HG02759 (cell line): ENCODE results near the gene KAT6B.

ENCODE experiments used
- ATAC-seq: cut with Tn5 transposase; IDR thresholded peaks from one replicate; pipeline ENCODE4 v1.9.1; 2021; ENCODE audit warnings: mild to moderate bottlenecking, moderate library complexity; ENCODE audit not compliant: unreplicated experiment

Gene KAT6B

GRCh38 chr10:75061709-75062505 is 235.5 kb downstream of the KAT6B start:
- ATAC-seq: no peak

- ATAC-seq: no peak
Observed at GRCh38 chr10:75062506-75063299, 236.3 kb downstream of the KAT6B start.

GRCh38 chr10:75063461-75064230 is 237.2 kb downstream of the KAT6B start:
- ATAC-seq: no peak

GRCh38 chr10:75065076-75065475 is 238.7 kb downstream of the KAT6B start:
- ATAC-seq: no peak

GRCh38 chr10:75066271-75066670 is 239.9 kb downstream of the KAT6B start:
- no peak for ATAC-seq

GRCh38 chr10:75067272-75067671 is 240.9 kb downstream of the KAT6B start:
- no peak for ATAC-seq

- no peak for ATAC-seq
Observed at GRCh38 chr10:75068523-75068922, 242.1 kb downstream of the KAT6B start.

GRCh38 chr10:75070476-75070875 is 244.1 kb downstream of the KAT6B start:
- no peak for ATAC-seq

- ATAC-seq: no peak
Observed at GRCh38 chr10:75070961-75071428, 244.6 kb downstream of the KAT6B start.

GRCh38 chr10:75071756-75072155 is 245.4 kb downstream of the KAT6B start:
- no peak for ATAC-seq

GRCh38 chr10:75072727-75073126 is 246.3 kb downstream of the KAT6B start:
- ATAC-seq: no peak

- ATAC-seq: no peak
Observed at GRCh38 chr10:75073442-75073841, 247.0 kb downstream of the KAT6B start.

- ATAC-seq: no peak
Observed at GRCh38 chr10:75074711-75075445, 248.5 kb downstream of the KAT6B start.

GRCh38 chr10:75076348-75076747 is 249.9 kb downstream of the KAT6B start:
- ATAC-seq: no peak

GRCh38 chr10:75079436-75080083 is 253.2 kb downstream of the KAT6B start:
- ATAC-seq: no peak

GRCh38 chr10:75080554-75080953 is 254.2 kb downstream of the KAT6B start:
- no peak for ATAC-seq

GRCh38 chr10:75081379-75081778 is 255.0 kb downstream of the KAT6B start:
- no peak for ATAC-seq
